AG10803 (cell line): ENCODE data around the gene SYDE2.

ENCODE experiments used
- DNase-seq: peaks from one replicate; pipeline ENCODE4 v3.0.0; 2010; ENCODE audit warnings: low read depth
- H3K4me3 ChIP-seq: 2 replicates; pipeline ENCODE4 v1.5.1; 2011; ENCODE audit warnings: mild to moderate bottlenecking, low read length, control low read depth
- CTCF ChIP-seq: conservative IDR thresholded peaks from 2 replicates; pipeline ENCODE4 v1.5.1; 2011; ENCODE audit warnings: mild to moderate bottlenecking, low read length, control low read depth, inconsistent platforms

The SYDE2 gene

DNA sequence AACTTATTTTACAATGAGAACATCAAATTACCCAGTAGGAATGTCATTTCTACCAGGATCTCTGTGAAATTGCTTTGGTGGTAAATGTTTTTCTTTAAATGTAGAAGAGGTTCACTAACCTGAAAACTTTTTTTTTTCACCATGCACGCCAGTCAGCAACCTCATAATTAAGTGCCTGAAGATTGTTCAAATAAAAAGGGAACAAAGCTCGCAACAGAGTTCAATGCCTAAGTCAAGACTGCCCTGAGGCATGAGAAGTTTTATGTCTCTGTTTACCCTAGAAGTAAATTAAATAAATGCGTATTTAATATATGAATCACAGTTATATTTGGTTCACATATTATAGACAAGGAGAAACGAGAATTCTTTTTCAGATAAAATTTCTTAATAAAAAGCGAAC, 13.8 kb upstream of the SYDE2 start:
- DNase-seq, result no peak
- H3K4me3 ChIP-seq, result no peak overlapping the region
- TF ChIP-seq CTCF, result no peak

GRCh38 chr1:85208488-85208887, 7.7 kb upstream of the SYDE2 start:
- no peak for DNase-seq
- no peak overlapping the region for H3K4me3 ChIP-seq
- TF ChIP-seq CTCF, result no peak

- H3K4me3 ChIP-seq, result no peak overlapping the region
- no peak for TF ChIP-seq CTCF
- DNase-seq, result peak; percentile 42
Observed at GRCh38 chr1:85203573-85204171, 2.9 kb upstream of the SYDE2 start.

DNA sequence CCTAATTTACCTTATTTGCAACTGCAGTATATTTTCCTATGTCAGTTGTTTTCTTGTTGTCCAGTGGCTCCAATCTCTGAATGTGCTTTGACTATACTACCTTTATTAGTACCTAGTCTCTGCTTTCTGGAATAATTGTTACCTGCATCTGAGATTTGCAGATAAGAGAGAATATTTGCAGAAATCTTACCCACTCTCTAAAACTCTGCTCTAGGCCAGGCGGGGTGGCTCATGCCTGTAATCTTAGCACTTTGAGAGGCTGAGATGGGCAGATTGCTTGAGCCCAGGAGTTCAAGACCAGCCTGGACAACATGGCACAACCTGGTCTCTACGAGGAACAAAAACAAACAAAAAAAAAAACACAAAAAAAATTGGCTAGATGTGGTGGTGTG, 2.0 kb upstream of the SYDE2 start:
- no peak for TF ChIP-seq CTCF
- H3K4me3 ChIP-seq, result no peak overlapping the region
- no peak for DNase-seq

DNA sequence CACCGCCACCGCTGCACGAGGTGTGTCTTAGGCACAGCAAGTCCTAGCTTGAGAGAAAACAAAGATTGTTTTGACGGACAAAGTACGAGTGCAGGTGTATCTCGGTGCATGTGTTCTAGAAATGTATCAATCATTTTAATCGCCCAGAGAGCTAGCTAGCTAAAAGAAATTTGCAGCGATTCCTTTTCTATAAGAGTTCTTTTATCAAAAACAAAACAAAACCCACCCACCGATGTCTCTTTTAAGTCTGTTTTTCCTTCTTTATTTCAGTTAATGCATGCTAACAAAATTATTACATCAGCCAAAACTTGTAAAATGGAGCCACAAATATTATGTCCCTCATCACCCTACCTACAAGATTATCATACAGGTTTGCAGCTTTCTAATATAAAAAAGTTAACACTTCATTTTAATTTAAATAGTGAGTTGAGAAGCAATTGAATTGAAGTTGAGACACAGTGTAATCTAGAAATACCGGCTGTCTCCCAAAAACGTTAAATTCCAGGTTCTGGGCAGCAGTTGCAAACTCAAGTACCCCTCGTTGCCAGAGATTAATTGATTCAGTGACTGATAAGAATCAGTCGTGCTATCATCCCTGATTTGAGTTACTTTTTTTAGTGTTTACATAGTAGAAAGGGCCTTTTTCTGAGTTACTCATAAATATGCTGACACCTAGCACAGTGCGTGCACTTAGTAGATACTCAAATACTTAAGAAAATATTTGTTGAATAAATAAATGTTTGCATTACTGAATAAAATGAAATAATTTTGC, 1.5 kb upstream of the SYDE2 start:
- peak overlapping the region; percentile 80 for H3K4me3 ChIP-seq
- DNase-seq, result no peak
- no peak for TF ChIP-seq CTCF

- peak overlapping the region; percentile 80 for H3K4me3 ChIP-seq
- no peak for TF ChIP-seq CTCF
- peak; percentile 66 for DNase-seq
Observed at GRCh38 chr1:85201340-85202091, 700 bp upstream of the SYDE2 start.
